ENCODE results near the gene COL2A1. TPM values are rescaled to one million over a fixed set of nuclear protein-coding genes. Genes with fewer than 3 reads are reported as not detected.
"Not testable (repeated sequence)": the region's sequence is repeated elsewhere in the genome, so short reads cannot be mapped to it uniquely, and the experiment has no call there.

COL2A1 gene
- total RNA-seq, 1 donor from 2014 or later: 69.1 TPM

DNA sequence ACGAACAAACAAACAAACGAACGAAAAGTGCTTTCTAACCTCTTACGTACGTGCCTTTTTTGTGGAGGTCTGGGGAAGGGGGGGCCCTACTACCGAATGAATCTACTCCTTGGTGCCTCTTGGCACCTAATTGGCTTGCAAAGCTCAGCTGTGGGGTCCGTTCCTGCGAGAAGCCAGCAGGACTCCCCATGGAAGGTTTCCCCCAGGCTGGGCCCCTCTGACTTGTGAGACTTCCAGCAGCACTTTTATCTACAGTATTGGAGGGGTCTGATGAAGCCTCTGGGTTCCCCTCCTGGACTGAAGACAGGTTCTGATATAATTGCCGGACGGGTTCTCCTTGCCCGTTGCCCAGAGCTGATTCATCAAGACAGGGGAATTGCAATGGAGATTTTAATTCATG is 42.1 kb downstream of the COL2A1 start:
- Histone ChIP-seq H3F3A (ENCODE audit: low read depth) (peaks cover 6% of the 10 kb centered on the region), H3K27me3 (peaks cover 44% of the 10 kb centered on the region), H3K36me3 (no peaks in the 10 kb centered on the region), H3K4me2 (no peak overlapping the region), H3K4me3 (no peak overlapping the region), H3K27ac (no peak overlapping the region), H4K20me1 (ENCODE audit: low read depth) (no peaks in the 10 kb centered on the region), H3K9me3 (ENCODE audit: low read depth) (no peaks in the 10 kb centered on the region), H3K9ac (no peak overlapping the region), H2AFZ (replicated peaks) (no peak overlapping the region), H3K4me1 (peaks cover 7% of the 10 kb centered on the region), H3K79me2 (ENCODE audit: low read depth) (no peaks in the 10 kb centered on the region)
- Mint-ChIP-seq H3K9me3 (peaks cover 17% of the 10 kb centered on the region), H3K4me3 (no peak overlapping the region), H3K36me3 (peaks cover 10% of the 10 kb centered on the region), H3K4me1 (peaks cover 14% of the 10 kb centered on the region), H3K27ac (no peak overlapping the region), H3K27me3 (ENCODE audit: insufficient read depth, low read depth) (peaks cover 12% of the 10 kb centered on the region)
- no peak for TF ChIP-seq EZH2phosphoT487 (IDR thresholded peaks at IDR 0.05)
- TF ChIP-seq EZH2 (IDR thresholded peaks at IDR 0.05): no peak
- no peak for DNase-seq (ENCODE audit: low spot score)

DNA sequence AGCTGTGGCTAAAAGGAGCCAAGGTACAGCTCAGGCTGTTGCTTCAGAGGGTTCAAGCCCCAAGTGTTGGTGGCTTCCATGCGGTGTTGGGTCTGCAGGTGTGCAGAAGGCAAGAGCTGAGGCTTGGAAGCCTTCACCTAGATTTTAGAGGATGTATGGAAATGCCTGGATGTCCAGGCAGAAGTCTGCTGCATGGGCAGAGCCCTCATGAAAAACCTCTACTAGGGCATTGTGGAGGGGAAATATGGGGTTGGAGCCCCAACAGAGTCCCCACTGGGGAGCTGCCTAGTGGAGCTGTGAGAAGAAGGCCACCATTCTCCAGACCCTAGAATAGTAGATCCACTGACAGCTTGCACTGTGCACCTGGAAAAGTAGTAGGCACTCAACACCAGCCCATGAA is 46.6 kb downstream of the COL2A1 start:
- H3K27ac ChIP-seq; H3K36me3 Mint-ChIP-seq; H3K9ac ChIP-seq; H2AFZ ChIP-seq (replicated peaks); H3K4me3 ChIP-seq; H3K79me2 ChIP-seq (ENCODE audit: low read depth); H4K20me1 ChIP-seq (ENCODE audit: low read depth); H3F3A ChIP-seq (ENCODE audit: low read depth); H3K4me3 Mint-ChIP-seq; H3K4me1 Mint-ChIP-seq; H3K9me3 ChIP-seq (ENCODE audit: low read depth); H3K4me2 ChIP-seq; H3K4me1 ChIP-seq; H3K27ac Mint-ChIP-seq; DNase-seq (ENCODE audit: low spot score); H3K36me3 ChIP-seq: not testable (repeated sequence)
- Mint-ChIP-seq H3K9me3 (peaks cover 23% of the 10 kb centered on the region), H3K27me3 (ENCODE audit: insufficient read depth, low read depth) (peaks cover 12% of the 10 kb centered on the region)
- H3K27me3 ChIP-seq: peaks cover 17% of the 10 kb centered on the region

DNA sequence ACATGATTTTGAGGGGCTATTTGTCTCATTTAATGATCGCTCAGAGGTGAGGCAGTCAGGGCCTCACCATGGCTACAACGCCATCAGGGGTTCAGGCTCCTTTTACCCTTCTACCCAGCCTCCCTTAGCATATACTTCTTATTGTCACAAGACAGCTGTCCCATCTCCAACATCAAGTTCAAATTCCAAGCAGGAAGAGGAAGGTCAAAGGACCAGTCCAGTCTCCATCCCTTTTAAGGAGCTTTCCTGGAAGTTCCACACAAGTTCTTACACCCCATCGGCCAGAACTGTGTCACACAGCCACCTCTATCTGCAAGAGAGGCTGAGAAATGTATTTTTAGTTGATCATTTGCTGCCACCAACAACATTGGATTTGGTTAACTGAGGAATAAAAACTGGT is 49.2 kb downstream of the COL2A1 start:
- no peak for TF ChIP-seq EZH2 (IDR thresholded peaks at IDR 0.05)
- no peak for TF ChIP-seq EZH2phosphoT487 (IDR thresholded peaks at IDR 0.05)
- TF ChIP-seq, protein P1, sequence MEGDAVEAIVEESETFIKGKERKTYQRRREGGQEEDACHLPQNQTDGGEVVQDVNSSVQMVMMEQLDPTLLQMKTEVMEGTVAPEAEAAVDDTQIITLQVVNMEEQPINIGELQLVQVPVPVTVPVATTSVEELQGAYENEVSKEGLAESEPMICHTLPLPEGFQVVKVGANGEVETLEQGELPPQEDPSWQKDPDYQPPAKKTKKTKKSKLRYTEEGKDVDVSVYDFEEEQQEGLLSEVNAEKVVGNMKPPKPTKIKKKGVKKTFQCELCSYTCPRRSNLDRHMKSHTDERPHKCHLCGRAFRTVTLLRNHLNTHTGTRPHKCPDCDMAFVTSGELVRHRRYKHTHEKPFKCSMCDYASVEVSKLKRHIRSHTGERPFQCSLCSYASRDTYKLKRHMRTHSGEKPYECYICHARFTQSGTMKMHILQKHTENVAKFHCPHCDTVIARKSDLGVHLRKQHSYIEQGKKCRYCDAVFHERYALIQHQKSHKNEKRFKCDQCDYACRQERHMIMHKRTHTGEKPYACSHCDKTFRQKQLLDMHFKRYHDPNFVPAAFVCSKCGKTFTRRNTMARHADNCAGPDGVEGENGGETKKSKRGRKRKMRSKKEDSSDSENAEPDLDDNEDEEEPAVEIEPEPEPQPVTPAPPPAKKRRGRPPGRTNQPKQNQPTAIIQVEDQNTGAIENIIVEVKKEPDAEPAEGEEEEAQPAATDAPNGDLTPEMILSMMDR (IDR thresholded peaks at IDR 0.05): no peak
- peaks cover 10% of the 10 kb centered on the region for H3K27me3 Mint-ChIP-seq (ENCODE audit: insufficient read depth, low read depth)

DNA sequence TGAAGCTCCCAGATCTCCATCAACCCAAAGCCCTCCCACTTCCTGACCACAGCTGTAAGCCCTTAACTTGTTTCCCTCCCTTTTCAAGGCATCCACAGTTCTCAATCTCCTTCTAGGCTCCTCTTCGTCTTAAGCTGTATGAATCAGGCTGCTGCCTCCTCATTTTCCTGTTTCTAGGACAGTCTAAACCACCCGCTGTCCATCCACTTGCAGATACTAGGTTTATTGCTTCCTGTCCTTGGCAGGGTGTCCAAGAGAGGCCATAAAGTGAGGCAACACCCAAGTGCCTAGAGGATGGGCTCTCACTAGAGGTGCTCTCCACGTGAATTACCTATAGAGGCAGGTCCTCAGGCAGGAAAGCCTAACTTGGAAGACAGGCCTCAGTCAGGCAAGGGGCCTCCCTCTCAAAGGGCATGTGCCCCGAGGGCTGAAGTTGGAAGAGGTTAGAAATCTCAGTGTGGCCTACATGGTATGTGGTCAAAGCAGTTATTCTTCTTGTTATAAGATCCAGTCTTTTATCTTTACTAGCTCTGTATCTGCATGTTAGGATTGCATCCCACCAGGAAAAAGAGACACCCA is 49.7 kb downstream of the COL2A1 start:
- DNase-seq (ENCODE audit: low spot score): no peak
- H3K27me3 Mint-ChIP-seq (ENCODE audit: insufficient read depth, low read depth): peaks cover 7% of the 10 kb centered on the region
- H3K36me3 Mint-ChIP-seq: no peaks in the 10 kb centered on the region
- Histone ChIP-seq H3K4me1 (no peaks in the 10 kb centered on the region), H4K20me1 (ENCODE audit: low read depth) (no peaks in the 10 kb centered on the region), H2AFZ (replicated peaks) (no peak overlapping the region), H3K9ac (no peak overlapping the region), H3K4me2 (no peak overlapping the region), H3K79me2 (ENCODE audit: low read depth) (no peaks in the 10 kb centered on the region), H3K27me3 (no peaks in the 10 kb centered on the region), H3F3A (ENCODE audit: low read depth) (no peaks in the 10 kb centered on the region), H3K36me3 (no peaks in the 10 kb centered on the region), H3K9me3 (ENCODE audit: low read depth) (no peaks in the 10 kb centered on the region), H3K4me3 (no peak overlapping the region), H3K27ac (no peak overlapping the region)
- H3K27ac Mint-ChIP-seq: no peak overlapping the region
- peaks cover 18% of the 10 kb centered on the region for H3K9me3 Mint-ChIP-seq
- TF ChIP-seq, protein P1 (IDR thresholded peaks at IDR 0.05): no peak
- TF ChIP-seq EZH2 (IDR thresholded peaks at IDR 0.05): no peak
- no peak for TF ChIP-seq EZH2phosphoT487 (IDR thresholded peaks at IDR 0.05)
- H3K4me3 Mint-ChIP-seq: no peak overlapping the region
- peaks cover 12% of the 10 kb centered on the region for H3K4me1 Mint-ChIP-seq

More for the DNA sequence above, 49.2 kb downstream of the COL2A1 start:
- H3K36me3 Mint-ChIP-seq: no peaks in the 10 kb centered on the region
- Histone ChIP-seq H3K9ac (no peak overlapping the region), H2AFZ (replicated peaks) (no peak overlapping the region), H3K27ac (no peak overlapping the region), H3K4me3 (no peak overlapping the region), H4K20me1 (ENCODE audit: low read depth) (no peaks in the 10 kb centered on the region), H3K79me2 (ENCODE audit: low read depth) (no peaks in the 10 kb centered on the region), H3K9me3 (ENCODE audit: low read depth) (no peaks in the 10 kb centered on the region), H3K27me3 (no peaks in the 10 kb centered on the region), H3F3A (ENCODE audit: low read depth) (no peaks in the 10 kb centered on the region), H3K4me1 (no peaks in the 10 kb centered on the region), H3K4me2 (no peak overlapping the region), H3K36me3 (no peaks in the 10 kb centered on the region)
- H3K4me1 Mint-ChIP-seq: peaks cover 7% of the 10 kb centered on the region
- DNase-seq (ENCODE audit: low spot score): no peak
- H3K4me3 Mint-ChIP-seq: no peak overlapping the region
- peaks cover 23% of the 10 kb centered on the region for H3K9me3 Mint-ChIP-seq
- H3K27ac Mint-ChIP-seq: no peak overlapping the region

Measured in neural progenitor cell (in vitro differentiated cells).